ENCODE data around the gene EEF1A2.

DNA sequence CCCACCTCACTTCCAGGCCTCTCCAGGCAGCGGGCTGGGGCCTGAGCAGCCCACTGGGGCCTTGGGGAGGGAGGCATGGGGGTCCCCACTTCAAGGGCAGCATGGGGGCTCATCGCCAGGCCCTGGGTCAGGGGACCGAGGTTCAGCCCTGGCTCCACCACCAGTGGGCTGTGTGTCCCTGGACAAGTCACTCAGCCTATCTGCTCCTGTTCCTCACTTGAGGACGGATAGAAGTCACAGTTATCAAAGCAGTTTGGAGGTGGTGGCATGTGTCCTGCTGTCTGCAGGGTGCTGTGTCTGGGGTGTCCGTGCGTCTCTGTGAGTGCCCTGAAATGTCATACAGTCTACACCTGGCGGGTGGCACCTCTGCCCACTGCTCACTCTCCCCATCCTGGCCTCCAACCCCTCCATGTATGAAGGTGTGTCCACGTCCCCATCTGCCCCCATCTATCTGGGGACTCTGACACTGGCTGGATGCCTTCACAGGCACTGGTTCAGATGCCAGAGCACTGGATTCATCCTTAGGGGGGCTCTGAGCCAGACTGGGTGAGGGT, 3.6 kb downstream of the EEF1A2 start:
- TF ChIP-seq ZNF302 (CRISPR knock-in tag; IDR thresholded peaks at IDR 0.05) (no peak), POLR2A (IDR thresholded peaks at IDR 0.05; ENCODE audit: low read length) (no peak), SMC3 (IDR thresholded peaks at IDR 0.05) (no peak)
